Erythroblast (primary cell): ENCODE results near the gene SYNE3.
A peak's percentile ranks its signal among the peaks of the same experiment; 100 is the strongest.

Source experiments
- DNase-seq, 2 experiments: peaks; one replicate each; lab custom pipeline; 2025; lab: John Stamatoyannopoulos, UW
- GATA1 ChIP-seq: IDR thresholded peaks from 2 replicates; pipeline ENCODE4 v1.6.1; 2011; ENCODE audit warnings: low read depth, mild to moderate bottlenecking, control low read depth, low read length, moderate library complexity
- POLR2A ChIP-seq: IDR thresholded peaks from 2 replicates; pipeline ENCODE4 v1.6.1; 2011; ENCODE audit warnings: mild to moderate bottlenecking, low read length

The SYNE3 gene

DNA sequence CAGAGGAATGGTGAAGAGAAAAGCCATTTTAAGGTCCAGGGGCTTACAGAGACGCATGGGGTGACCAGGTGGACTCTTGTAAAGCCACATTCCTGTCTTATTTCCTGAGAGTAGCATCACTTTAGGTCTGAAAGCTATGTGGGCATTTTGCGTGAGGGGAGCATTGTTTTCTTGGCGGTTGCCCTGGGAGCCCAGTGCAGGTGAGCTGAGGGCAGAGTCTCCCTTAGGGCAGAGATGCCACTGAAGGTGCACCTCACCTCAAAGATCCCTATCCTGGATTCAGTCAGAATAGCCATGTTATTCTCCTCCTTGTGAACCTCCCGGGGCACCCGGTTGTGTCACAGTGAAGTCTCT is 30.8 kb upstream of the SYNE3 start:
- TF ChIP-seq POLR2A (no peak), GATA1 (no peak)
- DNase-seq = no peak

DNA sequence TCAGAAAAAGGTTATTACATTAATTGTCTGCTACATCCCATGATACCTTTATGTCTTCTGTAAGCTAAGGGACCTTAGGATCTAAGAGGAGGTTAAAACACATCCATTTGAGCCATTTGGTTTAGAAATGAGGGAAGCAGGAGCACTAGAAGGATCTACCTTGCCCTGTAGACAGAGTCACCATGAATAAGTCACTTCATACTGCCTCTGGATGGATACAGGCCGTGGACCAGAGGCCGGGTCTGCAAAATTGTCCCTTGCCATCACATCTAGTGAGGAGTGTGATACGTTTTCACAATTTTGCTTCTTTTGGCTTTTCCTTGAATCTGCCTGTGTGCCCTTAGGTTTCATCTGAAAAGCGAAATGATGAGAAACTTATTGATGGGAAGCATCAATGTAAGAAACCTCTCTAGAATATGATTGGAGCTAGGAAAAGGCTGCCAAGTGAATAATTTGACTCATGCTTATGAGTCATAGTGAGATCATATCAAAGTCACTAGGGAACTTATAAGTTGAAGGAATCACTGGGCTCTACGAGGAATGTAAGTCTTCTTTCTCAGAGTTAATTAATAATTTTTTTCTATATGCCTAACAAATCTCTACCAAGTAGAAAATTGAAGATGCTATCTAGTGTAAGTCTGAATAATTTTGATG is 29.2 kb upstream of the SYNE3 start:
- peak; percentile 78 to 86 for DNase-seq
- TF ChIP-seq GATA1 (no peak), POLR2A (no peak)

DNA sequence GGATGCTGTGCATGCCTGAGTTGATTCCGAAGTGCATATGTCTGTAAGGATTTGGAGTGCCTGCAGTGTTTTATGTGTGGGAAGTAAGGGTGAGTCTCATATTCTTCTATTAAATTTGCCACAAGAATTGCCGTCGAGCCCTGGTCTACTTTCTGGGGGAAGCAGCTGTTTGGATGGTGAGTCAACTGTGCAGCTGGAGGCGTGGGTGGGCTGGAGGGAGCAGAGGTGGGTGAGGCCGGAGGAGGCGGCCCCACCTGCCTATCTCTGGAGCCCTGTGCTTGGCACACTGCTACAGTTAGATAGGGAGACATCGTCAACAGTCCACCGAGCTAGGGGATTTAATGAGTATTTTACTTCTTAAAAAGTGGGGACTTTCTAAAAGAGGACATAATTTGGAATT is 28.1 kb upstream of the SYNE3 start:
- peak; percentile 95 to 96 for DNase-seq
- TF ChIP-seq POLR2A = peak; percentile 59
- TF ChIP-seq GATA1 = no peak

DNA sequence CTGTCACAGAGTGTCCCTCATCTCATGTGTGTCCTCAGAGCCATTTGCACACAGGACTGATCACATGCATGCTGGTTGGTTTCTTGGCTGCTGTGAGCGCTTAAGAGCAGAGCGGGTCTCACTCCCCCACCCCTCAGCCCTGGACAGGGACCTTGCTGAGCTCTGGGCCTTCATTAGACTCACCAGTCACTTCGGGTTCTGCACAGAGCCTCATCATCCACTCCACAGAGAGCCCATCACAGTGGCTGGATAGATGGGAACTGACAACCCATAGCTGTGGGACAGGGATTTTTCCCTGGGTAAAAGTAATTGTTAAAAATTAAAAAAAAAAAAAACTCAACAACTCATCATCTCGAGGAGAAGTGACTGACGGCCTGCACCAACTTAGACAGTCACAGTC is 26.6 kb upstream of the SYNE3 start:
- no peak for TF ChIP-seq POLR2A
- DNase-seq = no peak

DNA sequence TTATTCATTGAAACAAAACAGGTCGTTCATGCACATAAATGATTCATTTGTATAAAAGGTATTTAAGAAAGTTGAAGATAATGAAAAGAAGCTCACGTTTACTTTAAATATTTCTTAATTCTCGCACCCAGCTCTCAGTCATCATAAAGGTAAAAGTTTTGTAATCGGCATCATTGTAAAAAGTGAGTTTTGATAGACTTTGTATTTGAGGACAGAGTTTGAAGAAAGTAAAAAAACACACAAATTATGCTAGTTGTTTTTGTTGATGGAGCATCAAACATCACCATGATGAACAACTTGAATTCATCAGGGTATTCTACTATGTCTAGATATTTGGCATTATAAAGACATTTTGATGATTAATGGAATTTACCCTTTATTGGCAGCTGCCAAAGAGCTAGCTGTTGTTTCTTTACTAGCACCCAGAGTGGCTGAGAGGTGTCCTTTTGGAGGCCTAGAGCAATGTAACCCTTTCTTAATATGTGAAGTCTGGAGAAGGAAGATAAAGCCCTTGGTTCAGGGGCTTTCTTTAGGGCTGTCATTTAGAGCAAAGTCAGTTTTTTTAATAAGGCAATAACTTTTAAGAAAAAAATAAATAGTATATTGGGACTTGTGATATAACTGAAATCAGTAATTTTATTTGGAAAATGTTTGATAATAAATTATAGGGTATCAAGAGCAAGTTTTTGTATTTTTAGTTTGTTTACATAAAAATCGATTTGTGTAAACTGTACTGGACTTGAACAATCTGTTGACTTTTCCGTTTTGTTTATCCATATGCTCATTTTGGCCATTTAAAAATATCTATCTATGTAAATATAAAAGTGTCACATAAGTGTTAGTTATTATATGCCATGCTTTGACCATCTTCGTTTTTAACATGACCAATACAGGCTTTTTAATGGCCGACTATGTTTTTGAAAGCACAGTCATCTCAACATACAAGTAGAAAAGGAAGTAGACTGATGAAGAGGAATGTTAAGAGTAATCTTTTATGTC is 25.8 kb upstream of the SYNE3 start:
- peak; percentile 83 to 86 for DNase-seq
- TF ChIP-seq POLR2A (peak; percentile 38), GATA1 (no peak)

DNA sequence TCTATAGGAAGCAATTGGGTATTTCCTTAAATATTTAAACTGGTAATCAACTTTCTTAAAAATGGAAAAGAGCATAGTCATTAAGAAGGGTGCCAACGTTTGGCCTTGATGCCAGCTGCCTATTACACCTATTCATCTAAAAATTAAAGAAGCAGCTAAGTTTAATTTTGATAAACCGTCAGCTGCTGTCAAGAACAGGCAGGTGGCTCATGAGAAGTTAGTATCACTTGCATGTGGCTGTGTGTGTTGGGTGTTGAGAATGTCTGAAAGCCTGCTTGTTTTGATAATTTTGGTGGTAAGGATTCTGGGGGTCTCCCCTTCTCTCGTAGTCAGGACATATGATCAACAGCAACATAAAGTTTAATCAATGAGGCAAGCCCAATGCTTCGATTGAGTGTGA is 24.9 kb upstream of the SYNE3 start:
- no peak for TF ChIP-seq GATA1
- TF ChIP-seq POLR2A = no peak
- DNase-seq = peak; percentile 69 to 74

DNA sequence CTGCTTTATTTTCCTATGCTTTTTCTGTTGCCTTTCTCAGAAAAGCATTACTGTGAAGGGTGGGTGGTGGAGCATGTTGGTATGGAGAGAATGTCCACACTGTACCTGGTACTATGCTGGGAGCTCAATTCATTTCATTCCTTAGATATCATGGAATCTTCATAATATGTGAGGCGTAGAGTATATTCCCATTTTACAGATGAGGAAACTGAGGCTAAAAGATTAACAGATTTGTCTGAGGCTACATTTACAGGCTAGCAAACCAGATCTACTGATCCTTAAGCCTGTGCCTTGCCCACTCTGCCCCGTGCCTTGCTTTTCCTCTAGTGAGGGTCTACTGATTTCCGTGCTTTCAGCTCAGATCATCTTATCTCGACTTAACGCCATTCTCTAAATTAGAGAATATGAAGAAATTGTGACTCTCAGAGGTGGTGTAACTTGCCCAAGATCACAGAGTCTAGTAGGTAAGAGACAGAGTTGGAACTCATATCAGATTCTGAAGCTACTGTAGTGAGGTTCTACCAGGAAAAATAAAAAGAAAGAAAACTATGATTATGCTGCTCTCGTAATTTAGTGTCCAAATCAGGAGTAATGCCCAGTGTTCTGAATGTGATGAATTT is 23.9 kb upstream of the SYNE3 start:
- peak in 1 of 2 experiments; percentile 44 for DNase-seq
- TF ChIP-seq POLR2A = no peak
- TF ChIP-seq GATA1 = no peak

DNA sequence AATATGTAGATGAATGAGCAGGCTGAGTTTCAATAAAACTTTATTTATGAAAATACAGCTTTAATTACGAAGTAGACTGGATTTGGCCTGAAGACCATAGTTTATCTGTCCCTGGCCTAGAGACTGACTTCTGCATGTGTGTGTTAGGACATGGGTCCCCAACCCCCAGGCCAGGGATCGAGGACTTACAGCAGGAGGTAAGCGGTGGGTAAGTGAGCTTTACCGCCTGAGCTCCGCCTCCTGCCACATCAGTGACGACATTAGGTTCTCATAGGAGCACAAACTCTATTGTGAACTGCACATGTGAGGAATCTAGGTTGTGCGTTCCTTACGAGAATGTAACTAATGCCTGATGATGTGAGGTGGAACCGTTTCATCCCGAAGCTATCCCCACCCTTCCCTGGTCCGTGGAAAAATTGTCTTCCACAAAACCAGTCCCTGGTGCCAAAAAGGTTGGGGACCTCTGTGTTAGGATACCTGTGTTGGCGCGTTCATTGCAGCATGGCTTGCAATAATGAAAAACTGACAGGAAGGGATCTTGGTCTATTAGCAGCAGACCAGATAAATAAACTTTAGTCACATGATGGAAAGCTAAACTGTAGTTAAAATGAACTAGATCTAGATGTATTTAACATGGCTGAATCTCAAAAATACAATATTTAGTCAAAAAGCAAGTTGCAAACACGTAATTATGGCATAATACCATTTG is 22.5 kb upstream of the SYNE3 start:
- TF ChIP-seq GATA1 = no peak
- TF ChIP-seq POLR2A = peak; percentile 9
- peak; percentile 42 to 57 for DNase-seq

DNA sequence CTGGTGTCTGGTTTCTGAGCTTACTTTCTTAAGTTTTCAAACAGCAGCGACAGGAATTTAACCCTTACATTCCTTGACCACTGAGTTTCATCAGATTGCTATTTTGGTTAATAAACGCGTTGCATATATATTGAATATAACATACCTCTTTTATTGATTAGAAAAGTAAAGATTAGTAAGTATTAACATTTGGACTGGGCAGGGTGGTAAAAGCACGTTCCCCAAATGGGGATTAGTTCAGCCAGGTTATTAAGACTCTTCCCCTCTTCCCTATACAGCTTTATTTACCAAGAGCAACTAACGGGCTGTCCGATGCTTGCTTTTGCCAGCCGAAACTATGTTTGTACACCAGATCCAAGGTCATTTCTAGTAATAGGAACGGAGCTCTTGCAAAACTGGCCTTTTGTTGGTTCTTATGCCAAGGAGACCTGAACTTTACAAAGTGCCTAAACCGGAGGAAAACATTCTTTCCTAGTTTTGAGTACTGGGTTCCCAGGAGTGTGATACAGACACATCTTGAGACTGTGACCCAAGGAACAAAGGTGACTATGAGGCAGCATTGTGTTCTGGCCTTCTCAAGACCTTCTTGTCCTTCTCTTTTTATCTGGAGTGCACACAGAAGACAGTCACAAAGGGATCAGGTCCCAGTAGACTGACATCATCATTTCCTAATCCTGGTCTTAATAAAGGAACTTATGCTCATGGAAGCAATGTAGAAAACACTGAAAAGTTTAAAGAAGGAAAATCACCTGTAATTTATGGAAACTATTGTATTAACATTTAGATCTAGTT is 21.0 kb upstream of the SYNE3 start:
- DNase-seq = peak; percentile 52 to 58
- TF ChIP-seq GATA1 (no peak), POLR2A (no peak)

DNA sequence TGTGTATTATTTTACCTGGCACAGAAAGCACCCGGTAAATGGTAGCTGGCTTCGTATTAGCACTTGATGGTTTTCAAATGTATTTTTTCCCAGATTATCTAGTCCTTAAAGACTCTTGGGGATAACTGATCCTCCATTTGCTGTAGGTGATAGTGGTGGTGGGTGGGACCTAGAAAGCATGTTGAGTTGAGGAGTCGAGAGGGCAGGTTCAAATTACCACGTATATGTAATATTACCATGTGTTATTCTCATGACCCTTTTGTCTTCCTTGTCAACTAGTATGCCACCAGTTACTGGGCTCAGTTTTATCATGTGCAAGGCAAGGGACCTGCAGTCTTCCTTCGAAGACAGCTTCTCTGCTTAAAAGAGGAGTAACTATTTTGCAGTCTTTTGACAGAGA is 20.2 kb upstream of the SYNE3 start:
- TF ChIP-seq POLR2A (peak; percentile 35), GATA1 (no peak)
- DNase-seq = peak; percentile 69 to 74

DNA sequence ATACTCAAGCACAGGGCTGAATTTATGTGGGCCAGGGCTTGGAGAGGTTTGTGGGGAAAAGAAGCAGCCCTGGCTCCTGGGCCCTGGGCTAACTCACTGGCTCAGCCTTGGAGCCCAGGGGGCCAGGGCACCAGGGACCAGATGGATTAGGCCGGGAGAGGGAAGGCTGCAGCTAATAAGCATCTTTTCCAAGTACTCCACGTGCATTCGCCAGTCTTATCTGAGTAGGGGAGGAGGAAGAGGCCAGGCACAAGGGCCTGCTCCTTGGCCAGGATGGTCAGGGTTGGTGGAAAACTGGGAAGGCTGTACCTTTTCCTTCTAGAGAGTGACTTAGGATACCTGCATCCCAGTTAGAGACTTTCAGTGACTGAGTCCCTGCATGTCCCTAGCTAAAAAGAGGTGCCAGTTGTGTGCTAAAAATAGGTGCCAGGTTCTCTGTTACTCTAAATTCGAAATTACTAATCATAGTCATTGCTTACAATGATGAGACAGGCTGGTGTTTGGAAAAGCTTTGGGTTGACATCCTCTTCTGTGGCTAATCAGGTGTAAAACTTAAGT is 19.7 kb upstream of the SYNE3 start:
- DNase-seq = peak in 1 of 2 experiments; percentile 69
- no peak for TF ChIP-seq GATA1

DNA sequence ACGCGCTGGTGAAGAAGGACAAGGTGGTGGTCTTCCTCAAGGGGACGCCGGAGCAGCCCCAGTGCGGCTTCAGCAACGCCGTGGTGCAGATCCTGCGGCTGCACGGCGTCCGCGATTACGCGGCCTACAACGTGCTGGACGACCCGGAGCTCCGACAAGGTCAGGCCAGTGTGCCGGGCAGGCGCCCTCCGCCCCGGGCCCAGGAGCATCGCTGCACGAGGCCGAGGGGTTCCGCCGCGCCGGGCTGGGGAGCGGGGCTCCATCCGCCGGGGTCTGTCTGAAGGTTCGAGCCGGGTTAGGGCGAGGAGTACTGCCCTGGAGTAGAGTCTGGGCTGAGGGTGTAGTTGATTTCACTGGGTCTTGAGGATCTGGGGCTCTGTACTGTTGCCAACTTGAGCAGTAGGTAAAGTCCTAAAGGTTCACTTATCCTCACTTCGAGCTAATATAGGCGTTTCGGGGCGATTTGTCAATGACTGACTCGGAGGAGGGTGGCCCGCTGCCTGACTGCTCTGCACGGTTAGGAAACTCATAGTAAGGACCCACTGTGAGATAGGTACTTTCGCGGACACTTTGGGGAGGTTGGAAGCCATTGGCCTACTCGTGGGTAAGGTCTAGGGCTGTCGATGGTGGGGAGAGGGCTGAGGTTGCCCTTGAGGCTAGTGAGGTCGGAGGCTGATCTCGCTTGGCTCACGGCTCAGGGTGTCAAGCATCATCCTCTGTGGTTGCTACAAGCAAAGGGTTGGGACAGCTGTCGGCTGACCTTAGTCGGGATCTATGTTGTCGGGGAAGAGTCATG is 19.0 kb upstream of the SYNE3 start:
- TF ChIP-seq GATA1 (no peak), POLR2A (no peak)
- peak; percentile 66 to 78 for DNase-seq
